Adrenal gland (tissue), 5 donors: ENCODE measurements around the gene VTA1.

Source experiments
- CTCF ChIP-seq, 6 experiments: fragments of 450-650 bp in 4 of 6; fragments of 200-600 bp in 2 of 6; sonication (generic) in 1 of 6; IDR thresholded peaks; 1 replicate in 5 of 6; 2 replicates in 1 of 6; pipeline versions ENCODE4 v1.5.1 to v1.8.0; 2016 to 2021; ENCODE audit warnings: antibody characterized with exemption in 6 of 6, mild to moderate bottlenecking in 2 of 6, moderate library complexity in 1 of 6
- POLR2A ChIP-seq, 2 donors: fragments of 450-650 bp; IDR thresholded peaks; one replicate each; pipeline ENCODE4 v1.6.1; 2017; ENCODE audit warnings: antibody characterized with exemption in 2 of 2, mild to moderate bottlenecking in 2 of 2, moderate library complexity in 1 of 2
- donor health status: DM: no; HTN: no; CAD: no.

GRCh38 chr6:142271476-142271875 lies 124.4 kb downstream of the VTA1 start:
- no peak for TF ChIP-seq POLR2A (IDR thresholded peaks at IDR 0.05)
- TF ChIP-seq CTCF (IDR thresholded peaks at IDR 0.05) = no peak
